Osteocyte (in vitro differentiated cells): ENCODE measurements around the gene SLC6A6. TPM values are rescaled to one million over a fixed set of nuclear protein-coding genes. Genes with fewer than 3 reads are reported as not detected.

Source experiments
- DNase-seq: peaks from one replicate; pipeline ENCODE4 v3.0.0; 2021; ENCODE audit warnings: mixed read lengths; ENCODE audit not compliant: unreplicated experiment; ENCODE audit errors: extremely low spot score
- H3K27ac Mint-ChIP-seq: one replicate; pipeline ENCODE4 v1.8.0; 2021; ENCODE audit warnings: mild to moderate bottlenecking, mixed read lengths; ENCODE audit not compliant: unreplicated experiment
- H3K27me3 Mint-ChIP-seq: one replicate; pipeline ENCODE4 v1.8.0; 2021; ENCODE audit warnings: mixed read lengths; ENCODE audit not compliant: unreplicated experiment
- H3K36me3 Mint-ChIP-seq: one replicate; pipeline ENCODE4 v1.8.0; 2021; ENCODE audit warnings: mixed read lengths; ENCODE audit not compliant: unreplicated experiment
- H3K4me1 Mint-ChIP-seq: one replicate; pipeline ENCODE4 v1.8.0; 2021; ENCODE audit warnings: mixed read lengths; ENCODE audit not compliant: unreplicated experiment
- H3K4me3 Mint-ChIP-seq: one replicate; pipeline ENCODE4 v1.8.0; 2021; ENCODE audit warnings: mild to moderate bottlenecking, moderate library complexity, mixed read lengths; ENCODE audit not compliant: unreplicated experiment
- H3K9me3 Mint-ChIP-seq: one replicate; pipeline ENCODE4 v1.8.0; 2021; ENCODE audit warnings: mixed read lengths; ENCODE audit not compliant: unreplicated experiment
- total RNA-seq: library from RNA; stranded (reverse); gene quantifications from 2 replicates; pipeline ENCODE4 v1.2.1, GENCODE V29; 2021
- TF ChIP-seq, protein P1 (sequence below): fragments of 200-600 bp; sonication (generic); IDR thresholded peaks from 2 replicates; pipeline ENCODE4 v1.5.0; 2021; ENCODE audit warnings: antibody characterized with exemption, mild to moderate bottlenecking, moderate library complexity

Gene SLC6A6
- total RNA-seq, 1 donor from 2014 or later = 41.9 TPM

DNA sequence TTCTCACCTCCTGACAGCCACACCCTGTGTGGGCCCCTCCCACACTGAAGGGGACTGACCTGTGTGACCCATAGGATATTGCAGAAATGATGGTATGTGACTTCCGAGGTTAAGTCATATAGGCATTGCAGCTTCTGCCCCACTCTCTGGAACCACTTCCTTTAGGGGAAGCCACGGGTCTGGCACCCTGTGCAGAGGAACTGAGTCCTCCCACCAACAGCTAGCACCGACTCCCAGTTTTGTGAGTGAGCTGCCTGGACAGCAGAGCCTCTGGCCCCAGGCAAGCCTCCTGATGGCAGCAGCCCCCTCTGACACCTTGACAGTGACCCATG, 24.6 kb upstream of the SLC6A6 start:
- TF ChIP-seq, protein P1, sequence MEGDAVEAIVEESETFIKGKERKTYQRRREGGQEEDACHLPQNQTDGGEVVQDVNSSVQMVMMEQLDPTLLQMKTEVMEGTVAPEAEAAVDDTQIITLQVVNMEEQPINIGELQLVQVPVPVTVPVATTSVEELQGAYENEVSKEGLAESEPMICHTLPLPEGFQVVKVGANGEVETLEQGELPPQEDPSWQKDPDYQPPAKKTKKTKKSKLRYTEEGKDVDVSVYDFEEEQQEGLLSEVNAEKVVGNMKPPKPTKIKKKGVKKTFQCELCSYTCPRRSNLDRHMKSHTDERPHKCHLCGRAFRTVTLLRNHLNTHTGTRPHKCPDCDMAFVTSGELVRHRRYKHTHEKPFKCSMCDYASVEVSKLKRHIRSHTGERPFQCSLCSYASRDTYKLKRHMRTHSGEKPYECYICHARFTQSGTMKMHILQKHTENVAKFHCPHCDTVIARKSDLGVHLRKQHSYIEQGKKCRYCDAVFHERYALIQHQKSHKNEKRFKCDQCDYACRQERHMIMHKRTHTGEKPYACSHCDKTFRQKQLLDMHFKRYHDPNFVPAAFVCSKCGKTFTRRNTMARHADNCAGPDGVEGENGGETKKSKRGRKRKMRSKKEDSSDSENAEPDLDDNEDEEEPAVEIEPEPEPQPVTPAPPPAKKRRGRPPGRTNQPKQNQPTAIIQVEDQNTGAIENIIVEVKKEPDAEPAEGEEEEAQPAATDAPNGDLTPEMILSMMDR = no peak
- no peak for DNase-seq
- peaks cover under 1% of the 10 kb centered on the region for H3K27me3 Mint-ChIP-seq
- H3K27ac Mint-ChIP-seq = no peak overlapping the region
- H3K36me3 Mint-ChIP-seq = no peaks in the 10 kb centered on the region
- no peak overlapping the region for H3K4me3 Mint-ChIP-seq
- H3K9me3 Mint-ChIP-seq = no peaks in the 10 kb centered on the region
- H3K4me1 Mint-ChIP-seq = peaks cover 15% of the 10 kb centered on the region

GRCh38 chr3:14378415-14378814, 24.0 kb upstream of the SLC6A6 start:
- H3K9me3 Mint-ChIP-seq = no peaks in the 10 kb centered on the region
- TF ChIP-seq, protein P1 = no peak
- no peak overlapping the region for H3K27ac Mint-ChIP-seq
- H3K27me3 Mint-ChIP-seq = peaks cover 2% of the 10 kb centered on the region
- peaks cover 13% of the 10 kb centered on the region for H3K4me1 Mint-ChIP-seq
- no peak overlapping the region for H3K4me3 Mint-ChIP-seq
- DNase-seq = no peak
- H3K36me3 Mint-ChIP-seq = no peaks in the 10 kb centered on the region

- Mint-ChIP-seq H3K27me3 (peaks cover 2% of the 10 kb centered on the region), H3K27ac (no peak overlapping the region), H3K4me1 (no peaks in the 10 kb centered on the region), H3K4me3 (no peak overlapping the region), H3K9me3 (no peaks in the 10 kb centered on the region), H3K36me3 (no peaks in the 10 kb centered on the region)
- DNase-seq = no peak
- TF ChIP-seq, protein P1 = no peak
Observed at GRCh38 chr3:14379843-14380242, 22.6 kb upstream of the SLC6A6 start.

GRCh38 chr3:14386254-14386653, 16.2 kb upstream of the SLC6A6 start:
- Mint-ChIP-seq H3K27me3 (peaks cover 4% of the 10 kb centered on the region), H3K27ac (no peak overlapping the region), H3K36me3 (peaks cover 3% of the 10 kb centered on the region), H3K4me1 (peaks cover 10% of the 10 kb centered on the region), H3K9me3 (peaks cover 4% of the 10 kb centered on the region), H3K4me3 (no peak overlapping the region)
- no peak for DNase-seq
- TF ChIP-seq, protein P1 = no peak

GRCh38 chr3:14388201-14388600, 14.2 kb upstream of the SLC6A6 start:
- no peak for DNase-seq
- Mint-ChIP-seq H3K36me3 (peaks cover 3% of the 10 kb centered on the region), H3K9me3 (peaks cover 4% of the 10 kb centered on the region), H3K27ac (no peak overlapping the region), H3K4me3 (no peak overlapping the region), H3K27me3 (peaks cover 2% of the 10 kb centered on the region), H3K4me1 (peaks cover 25% of the 10 kb centered on the region)
- TF ChIP-seq, protein P1 = no peak
